A673 (cell line): ENCODE results near the gene IFITM1. TPM values are rescaled to one million over a fixed set of nuclear protein-coding genes. Genes with fewer than 3 reads are reported as not detected.
A peak's percentile ranks its signal among the peaks of the same experiment; 100 is the strongest.

Experiments used
- BruUV-seq: library from RNA; stranded (reverse); fragments of 400-500 nt; replicated peaks from 2 replicates; lab custom pipeline; 2021; lab: Mats Ljungman, UMichigan
- CTCF ChIA-PET: fragments of 300-600 bp; sonication (Branson Sonifier 250); formaldehyde crosslinking; loops from one replicate; lab custom pipeline; 2022; ENCODE audit warnings: antibody characterized with exemption; lab: Charles Lee
- POLR2A ChIA-PET: fragments of 300-600 bp; sonication (Branson Sonifier 250); formaldehyde crosslinking; loops from one replicate; lab custom pipeline; 2022; ENCODE audit warnings: antibody characterized with exemption; ENCODE audit not compliant: low non-redundant PET; lab: Charles Lee
- DNase-seq: peaks from one replicate; pipeline ENCODE4 v3.0.0-alpha.2; 2015; ENCODE audit warnings: low spot score
- H3K27ac ChIP-seq: fragments of 200-600 bp; sonication (generic); 2 replicates; pipeline ENCODE4 v1.5.1; 2016; ENCODE audit warnings: mixed run types, low read depth, mild to moderate bottlenecking, mixed read lengths, antibody characterized with exemption, low read length; ENCODE audit not compliant: poor library complexity, severe bottlenecking
- H3K27me3 ChIP-seq: fragments of 200-600 bp; sonication (generic); replicated peaks from 2 replicates; pipeline ENCODE4 v1.6.1; 2017; ENCODE audit warnings: mixed run types, low read depth, mild to moderate bottlenecking, mixed read lengths, antibody characterized with exemption, low read length; ENCODE audit not compliant: insufficient read depth, poor library complexity
- H3K36me3 ChIP-seq: fragments of 200-600 bp; sonication (generic); 2 replicates; pipeline ENCODE4 v1.6.1; 2016; ENCODE audit warnings: mixed run types, mild to moderate bottlenecking, mixed read lengths, antibody characterized with exemption, low read length; ENCODE audit not compliant: insufficient read depth, poor library complexity, severe bottlenecking
- H3K4me1 ChIP-seq: fragments of 200-600 bp; sonication (generic); 2 replicates; pipeline ENCODE4 v1.6.1; 2017; ENCODE audit warnings: mixed run types, mild to moderate bottlenecking, mixed read lengths, antibody characterized with exemption, low read length; ENCODE audit not compliant: insufficient read depth, poor library complexity, severe bottlenecking
- H3K4me3 ChIP-seq: fragments of 200-600 bp; sonication (generic); 2 replicates; pipeline ENCODE4 v1.5.1; 2016; ENCODE audit warnings: low read depth, mixed run types, mild to moderate bottlenecking, mixed read lengths, low read length; ENCODE audit not compliant: poor library complexity, severe bottlenecking
- H3K9me3 ChIP-seq: fragments of 200-600 bp; sonication (generic); 2 replicates; pipeline ENCODE4 v1.6.1; 2016; ENCODE audit warnings: mixed run types, low read depth, mild to moderate bottlenecking, mixed read lengths, antibody characterized with exemption, low read length; ENCODE audit not compliant: poor library complexity, severe bottlenecking
- CTCF ChIP-seq: fragments of 300-800, 200-600 bp; sonication (generic); conservative IDR thresholded peaks from 2 replicates; pipeline ENCODE4 v1.5.1; 2017; ENCODE audit warnings: low read depth, mild to moderate bottlenecking, antibody characterized with exemption, low read length, moderate library complexity, mixed read lengths
- EZH2 ChIP-seq: fragments of 200-600 bp; sonication (generic); IDR thresholded peaks from 2 replicates; pipeline ENCODE4 v1.6.1; 2017; ENCODE audit warnings: borderline replicate concordance, low read depth, mild to moderate bottlenecking, mixed read lengths, antibody characterized with exemption, low read length; ENCODE audit not compliant: poor library complexity, severe bottlenecking
- intact Hi-C: fragments of 100-400 bp; cut with micrococcal nuclease; formaldehyde crosslinking; loops from one replicate; pipeline ENCODE4 v1.10.0; 2022; ENCODE audit not compliant: unreplicated experiment
- total RNA-seq: library from RNA; stranded (reverse); gene quantifications from 2 replicates; pipeline ENCODE4 v1.2.3, GENCODE V29; 2021

The IFITM1 gene
- total RNA-seq, 1 experiment from 2014 or later: 24.4 TPM

- BruUV-seq: no TSS peak
- Histone ChIP-seq H3K9me3 (peaks cover 3% of the 10 kb centered on the region), H3K27ac (no peak overlapping the region), H3K27me3 (no peaks in the 10 kb centered on the region), H3K4me3 (no peak overlapping the region), H3K4me1 (peaks cover 9% of the 10 kb centered on the region), H3K36me3 (no peaks in the 10 kb centered on the region)
- intact Hi-C loops: no loop called here
- ChIA-PET CTCF (interaction anchor here (0.6 to 0.8 kb wide), 2 partner anchors 75 to 164 kb away, joined by 3 to 6 read pairs; no protein-coding TSS in a partner anchor), POLR2A (no interaction called here)
- peak; percentile 62 for TF ChIP-seq CTCF
- TF ChIP-seq EZH2: no peak
- DNase-seq: peak; percentile 54
Measured at GRCh38 chr11:363948-364761, 50.3 kb downstream of the IFITM1 start.

Other genes starting within 250 kb of the IFITM1 start
- not detected in 2 replicates for gene SCGB1C1, start 121.0 kb upstream of the IFITM1 start, total RNA-seq
- gene BET1L, start 106.6 kb upstream of the IFITM1 start, total RNA-seq: 22.2 and 26.2 TPM in 2 replicates
- gene RIC8A, start 106.3 kb upstream of the IFITM1 start, total RNA-seq: 78.2 and 88.2 TPM in 2 replicates
- 13.6 and 17.1 TPM in 2 replicates for gene SIRT3, start 77.7 kb upstream of the IFITM1 start, total RNA-seq
- 195 and 199 TPM in 2 replicates for gene PSMD13, start 77.1 kb upstream of the IFITM1 start, total RNA-seq
- not detected in 2 replicates for gene NLRP6, start 35.6 kb upstream of the IFITM1 start, total RNA-seq
- 5.4 and 8.6 TPM in 2 replicates for gene PGGHG, start 24.9 kb upstream of the IFITM1 start, total RNA-seq
- gene IFITM5, start 14.5 kb upstream of the IFITM1 start, total RNA-seq: not detected in 2 replicates
- 23.3 and 25.5 TPM in 2 replicates for gene IFITM2, start 6.2 kb upstream of the IFITM1 start, total RNA-seq
- 87.6 and 99.8 TPM in 2 replicates for gene IFITM3, start 6.8 kb downstream of the IFITM1 start, total RNA-seq
- 19.0 and 28.9 TPM in 2 replicates for gene B4GALNT4, start 55.5 kb downstream of the IFITM1 start, total RNA-seq
- gene PKP3, start 80.2 kb downstream of the IFITM1 start, total RNA-seq: not detected in 2 replicates
- gene SIGIRR, start 101.0 kb downstream of the IFITM1 start, total RNA-seq: 16.6 and 17.6 TPM in 2 replicates
- 0.26 TPM in 1 of 2 replicates, not detected in the other for gene ANO9, start 128.0 kb downstream of the IFITM1 start, total RNA-seq
- 33.5 and 37.6 TPM in 2 replicates for gene PTDSS2, start 136.2 kb downstream of the IFITM1 start, total RNA-seq
- gene RNH1, start 193.2 kb downstream of the IFITM1 start, total RNA-seq: 94.6 and 95.4 TPM in 2 replicates
- 82.8 and 90.2 TPM in 2 replicates for gene HRAS, start 221.5 kb downstream of the IFITM1 start, total RNA-seq
- gene LRRC56, start 223.5 kb downstream of the IFITM1 start, total RNA-seq: 2.1 and 2.5 TPM in 2 replicates
- 1.1 and 1.7 TPM in 2 replicates for gene LMNTD2, start 246.7 kb downstream of the IFITM1 start, total RNA-seq
- 4.6 and 6.2 TPM in 2 replicates for gene RASSF7, start 246.9 kb downstream of the IFITM1 start, total RNA-seq